GM18861 (cell line): ENCODE measurements around the gene ASPDH.
"Not testable (repeated sequence)": the region's sequence is repeated elsewhere in the genome, so short reads cannot be mapped to it uniquely, and the experiment has no call there.

ENCODE experiments used
- ATAC-seq: cut with Tn5 transposase; IDR thresholded peaks from one replicate; pipeline ENCODE4 v1.9.1; 2021; ENCODE audit not compliant: unreplicated experiment

The ASPDH gene

DNA sequence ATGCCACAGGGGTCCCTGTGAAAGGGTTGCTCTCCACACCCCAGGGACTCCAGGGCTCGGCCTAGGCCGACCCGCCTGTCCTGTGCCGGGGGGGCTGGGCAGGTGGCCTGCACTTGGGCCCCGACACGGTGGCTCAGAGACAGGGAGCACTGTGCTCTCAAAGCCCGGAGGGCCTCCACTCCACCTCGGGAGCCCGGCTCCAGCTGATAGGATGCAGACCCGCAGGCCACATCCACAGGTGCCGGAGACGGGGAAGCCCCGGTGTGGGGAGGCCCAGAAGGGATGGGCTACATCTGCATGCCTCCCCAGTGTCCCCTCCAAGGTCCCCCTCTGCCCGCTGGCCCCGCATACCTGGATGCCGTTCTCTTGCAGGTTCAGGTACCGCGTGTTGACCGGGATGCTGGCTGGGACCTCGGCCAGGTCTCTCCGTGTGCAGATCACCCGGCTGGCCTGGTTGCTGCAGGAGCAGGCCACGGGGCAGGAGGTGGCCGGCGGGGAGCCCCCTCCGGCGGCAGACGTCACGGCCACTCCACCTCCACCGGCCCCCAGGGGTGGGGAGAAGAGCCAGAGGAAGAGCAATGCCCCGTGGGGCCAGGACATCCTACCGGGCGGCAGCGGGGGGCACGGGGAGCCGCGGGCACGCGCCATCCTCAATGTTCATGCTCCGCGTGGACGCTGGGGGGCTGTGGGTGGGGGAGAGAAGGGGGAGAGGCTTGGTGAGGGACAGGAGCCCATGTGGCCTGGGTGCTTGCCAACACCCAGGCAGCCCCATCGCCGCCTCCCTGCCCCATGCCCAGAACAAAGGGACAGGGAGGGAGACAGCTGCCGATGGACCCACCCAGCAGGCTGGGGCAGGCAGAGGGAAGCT is 34.7 kb upstream of the ASPDH start:
- ATAC-seq: no peak

GRCh38 chr19:50547385-50548190 is 33.9 kb upstream of the ASPDH start:
- no peak for ATAC-seq

DNA sequence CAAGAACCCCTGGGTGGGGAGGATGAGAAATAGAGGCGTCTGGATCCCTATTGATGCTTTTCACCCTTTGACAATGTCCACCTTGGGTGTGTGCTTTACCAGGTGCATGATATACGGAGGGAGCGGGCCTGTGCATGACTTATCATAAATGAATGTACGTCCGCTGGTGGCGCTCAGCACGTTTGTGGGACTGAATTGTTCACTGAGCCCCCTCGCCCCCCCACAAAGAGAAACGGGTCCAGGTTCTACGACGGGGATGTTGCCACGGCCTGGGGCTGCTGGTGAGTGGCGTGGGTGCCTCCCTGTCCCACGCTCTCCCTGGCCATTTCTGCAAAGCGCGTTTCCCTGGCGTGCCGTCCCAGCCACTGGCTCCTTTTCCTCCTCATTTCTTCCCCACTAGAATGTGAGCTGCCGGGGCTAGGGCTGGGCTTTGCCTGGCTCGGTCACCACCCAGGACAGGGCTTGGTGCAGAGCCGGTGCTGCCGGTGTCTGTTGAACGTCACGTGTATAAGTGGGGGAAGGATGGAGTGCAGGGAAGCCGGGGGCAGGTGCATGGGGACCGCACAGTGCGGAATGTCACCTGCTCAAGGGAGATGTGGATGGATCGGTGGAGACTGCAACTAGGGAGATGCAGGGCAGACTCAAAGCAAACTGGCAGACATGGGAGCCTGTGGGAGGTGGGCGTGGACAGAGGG is 33.0 kb upstream of the ASPDH start:
- ATAC-seq: no peak

- ATAC-seq: no peak
Measured at GRCh38 chr19:50542943-50543342, 29.2 kb upstream of the ASPDH start.

GRCh38 chr19:50537769-50538230 is 24.1 kb upstream of the ASPDH start:
- no peak for ATAC-seq

GRCh38 chr19:50537306-50537685 is 23.6 kb upstream of the ASPDH start:
- ATAC-seq: no peak

DNA sequence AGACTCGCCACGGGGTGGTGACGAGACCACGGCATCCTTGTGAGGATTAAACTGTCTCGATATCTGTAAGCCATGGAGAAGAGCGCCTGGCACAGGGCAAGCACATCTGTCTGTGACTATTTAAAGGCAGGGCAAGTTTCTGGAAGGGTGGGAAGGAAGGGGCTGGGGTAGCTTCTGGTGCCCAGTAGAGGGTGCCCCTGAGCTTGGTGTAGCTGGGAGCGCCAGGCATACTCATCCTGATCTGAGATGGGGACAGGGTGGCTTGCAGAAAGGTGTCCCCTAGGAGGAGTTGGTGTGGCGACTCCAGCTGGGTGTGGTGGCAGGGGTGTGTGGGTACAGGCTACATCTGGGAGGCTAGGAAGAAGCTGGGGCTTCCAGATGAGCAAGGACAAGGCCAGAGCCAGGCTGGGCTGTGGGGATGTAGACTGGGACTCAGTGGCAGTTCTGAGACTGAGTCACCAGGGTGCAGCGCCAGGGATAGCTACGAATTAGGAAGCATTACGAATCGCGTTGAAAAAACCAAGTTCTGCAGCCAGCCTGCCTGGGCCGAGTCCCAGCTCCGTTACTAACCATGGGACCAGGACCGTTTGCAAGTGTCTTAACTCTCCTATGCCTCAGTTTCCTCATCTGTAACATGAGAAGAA is 23.1 kb upstream of the ASPDH start:
- no peak for ATAC-seq

- ATAC-seq: no peak
Measured at GRCh38 chr19:50535672-50536187, 22.0 kb upstream of the ASPDH start.

DNA sequence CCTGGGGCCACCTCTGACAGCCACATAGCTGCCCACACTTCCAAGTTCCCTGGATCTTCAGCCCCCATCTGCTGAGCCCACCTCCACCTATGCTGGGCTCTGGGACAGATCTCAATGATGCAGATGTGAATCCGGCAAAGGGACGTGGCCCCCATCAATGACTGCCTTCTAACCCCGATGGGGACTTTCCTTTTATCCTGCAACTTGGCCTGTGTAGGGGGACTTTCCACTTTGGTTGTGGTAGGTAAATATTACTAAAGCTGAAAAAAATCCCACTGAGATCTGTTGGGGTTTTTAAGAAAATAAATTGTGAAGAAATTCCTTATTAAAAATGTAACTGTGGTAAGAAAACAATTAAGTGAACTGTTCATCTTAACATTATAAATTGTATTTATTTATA is 20.8 kb upstream of the ASPDH start:
- no peak for ATAC-seq

- no peak for ATAC-seq
Measured at GRCh38 chr19:50532952-50533351, 19.2 kb upstream of the ASPDH start.

- no peak for ATAC-seq
Measured at GRCh38 chr19:50531171-50531612, 17.5 kb upstream of the ASPDH start.

- ATAC-seq: not testable (repeated sequence)
Measured at GRCh38 chr19:50528052-50528451, 14.3 kb upstream of the ASPDH start.

- no peak for ATAC-seq
Measured at GRCh38 chr19:50522881-50523280, 9.2 kb upstream of the ASPDH start.

DNA sequence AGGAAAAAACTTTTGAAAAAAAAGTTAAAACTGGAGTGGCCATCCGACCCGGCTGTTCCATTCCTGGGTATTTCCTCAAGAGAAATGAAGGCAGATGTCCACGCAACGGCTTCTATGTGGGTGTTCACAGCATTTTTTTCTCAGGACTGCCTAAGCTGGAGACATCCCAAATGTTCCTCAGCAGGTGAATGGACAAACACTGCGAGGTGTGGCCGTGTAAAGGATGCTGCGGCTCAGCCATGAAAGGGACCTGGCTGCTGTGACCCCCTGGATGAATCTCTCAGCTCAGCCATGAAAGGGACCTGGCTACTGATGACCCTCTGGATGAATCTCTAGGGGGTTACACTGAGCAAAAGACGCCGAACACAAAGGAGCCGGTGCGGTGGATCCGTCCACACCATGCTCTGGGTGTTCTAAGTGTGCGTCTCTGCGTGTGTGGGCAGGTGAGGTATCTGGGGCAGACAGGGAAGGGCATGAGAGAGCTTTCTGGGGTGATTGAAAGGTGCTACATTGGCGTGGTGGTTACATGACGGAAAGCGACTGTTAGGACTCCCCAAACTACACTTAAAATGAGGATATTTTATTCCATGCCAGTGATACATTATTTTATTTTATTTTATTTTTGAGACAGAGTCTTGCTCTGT is 7.2 kb upstream of the ASPDH start:
- no peak for ATAC-seq

- no peak for ATAC-seq
Measured at GRCh38 chr19:50519006-50519575, 5.4 kb upstream of the ASPDH start.

DNA sequence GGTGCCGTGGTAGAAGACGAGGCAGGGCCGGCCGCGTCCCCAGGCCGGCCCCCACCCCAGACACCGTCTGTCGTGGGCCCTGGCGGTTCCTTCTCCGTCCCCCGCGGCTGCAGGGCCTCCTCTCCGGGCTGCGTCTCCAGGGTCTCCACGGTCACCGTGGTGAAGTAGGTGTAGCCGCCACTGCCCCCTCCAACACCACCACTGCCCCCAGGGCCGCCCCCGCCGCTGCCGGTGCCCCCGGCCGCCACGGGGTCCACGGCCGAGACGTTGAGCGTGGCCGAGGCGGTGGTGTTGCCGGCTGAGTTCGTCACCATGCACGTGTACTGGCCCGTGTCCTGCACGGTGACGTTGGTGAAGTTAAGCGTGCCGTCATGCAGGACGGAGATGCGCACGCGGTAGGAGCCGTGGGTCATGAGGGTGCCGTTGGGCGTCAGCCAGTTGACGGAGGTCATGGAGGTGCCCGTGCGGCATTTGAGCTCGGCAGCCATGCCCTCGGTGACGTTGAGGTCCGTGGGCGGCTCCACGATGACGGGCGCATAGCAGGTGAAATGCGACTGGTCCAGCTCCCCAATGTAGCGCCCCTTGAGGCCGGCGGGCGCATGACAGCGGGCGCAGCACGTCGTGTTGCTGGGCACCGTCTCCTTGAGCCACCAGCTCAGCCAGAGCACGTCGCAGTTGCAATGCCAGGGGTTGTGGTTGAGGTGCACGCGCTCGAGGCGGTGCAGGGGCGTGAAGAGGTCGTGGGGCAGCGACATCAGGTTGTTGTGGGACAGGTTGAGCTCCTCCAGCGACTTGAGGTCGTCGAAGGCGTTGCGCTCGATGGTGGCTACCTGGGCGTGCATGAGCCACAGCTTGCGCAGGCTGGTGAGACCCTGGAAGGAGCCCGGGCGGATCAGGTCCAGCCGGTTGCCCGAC is 4.6 kb upstream of the ASPDH start:
- no peak for ATAC-seq

- ATAC-seq: no peak
Measured at GRCh38 chr19:50517704-50518075, 4.0 kb upstream of the ASPDH start.

- no peak for ATAC-seq
Measured at GRCh38 chr19:50516964-50517703, 3.4 kb upstream of the ASPDH start.
